ENCODE results near the gene SYNE1. TPM values are rescaled to one million over a fixed set of nuclear protein-coding genes. Genes with fewer than 3 reads are reported as not detected.

Gene SYNE1
- total RNA-seq, 1 experiment from 2014 or later, result 23.0 TPM

- no peaks in the 10 kb centered on the region for H3K27me3 Mint-ChIP-seq (ENCODE audit: insufficient read depth, unreplicated experiment)
- CTCF ChIA-PET, result no interaction called here
- H3K9me3 Mint-ChIP-seq (ENCODE audit: unreplicated experiment), result no peaks in the 10 kb centered on the region
- H3K4me3 Mint-ChIP-seq (ENCODE audit: unreplicated experiment), result no peak overlapping the region
- peaks cover 6% of the 10 kb centered on the region; the same call in 1 of the 2 replicates for H3K4me1 ChIP-seq
- H3K36me3 ChIP-seq (ENCODE audit: control insufficient read depth, insufficient read depth, low read length), result no peaks in the 10 kb centered on the region; the same call in 1 of the 2 replicates
- H3K4me1 Mint-ChIP-seq (ENCODE audit: low read depth, unreplicated experiment), result no peaks in the 10 kb centered on the region
- no peak overlapping the region for H3K4me3 ChIP-seq (ENCODE audit: low read depth, low read length)
- H3K27ac Mint-ChIP-seq (ENCODE audit: unreplicated experiment), result no peak overlapping the region
- BruUV-seq (replicated peaks), result no TSS peak
- TF ChIP-seq, protein P1, sequence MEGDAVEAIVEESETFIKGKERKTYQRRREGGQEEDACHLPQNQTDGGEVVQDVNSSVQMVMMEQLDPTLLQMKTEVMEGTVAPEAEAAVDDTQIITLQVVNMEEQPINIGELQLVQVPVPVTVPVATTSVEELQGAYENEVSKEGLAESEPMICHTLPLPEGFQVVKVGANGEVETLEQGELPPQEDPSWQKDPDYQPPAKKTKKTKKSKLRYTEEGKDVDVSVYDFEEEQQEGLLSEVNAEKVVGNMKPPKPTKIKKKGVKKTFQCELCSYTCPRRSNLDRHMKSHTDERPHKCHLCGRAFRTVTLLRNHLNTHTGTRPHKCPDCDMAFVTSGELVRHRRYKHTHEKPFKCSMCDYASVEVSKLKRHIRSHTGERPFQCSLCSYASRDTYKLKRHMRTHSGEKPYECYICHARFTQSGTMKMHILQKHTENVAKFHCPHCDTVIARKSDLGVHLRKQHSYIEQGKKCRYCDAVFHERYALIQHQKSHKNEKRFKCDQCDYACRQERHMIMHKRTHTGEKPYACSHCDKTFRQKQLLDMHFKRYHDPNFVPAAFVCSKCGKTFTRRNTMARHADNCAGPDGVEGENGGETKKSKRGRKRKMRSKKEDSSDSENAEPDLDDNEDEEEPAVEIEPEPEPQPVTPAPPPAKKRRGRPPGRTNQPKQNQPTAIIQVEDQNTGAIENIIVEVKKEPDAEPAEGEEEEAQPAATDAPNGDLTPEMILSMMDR (IDR thresholded peaks at IDR 0.05; ENCODE audit: insufficient read depth in 1 of 2, low read depth in 1 of 2, low read length in 1 of 2, severe bottlenecking in 1 of 2, unreplicated experiment in 1 of 2), result no peak
- no peak for DNase-seq
- no peaks in the 10 kb centered on the region for H3K27me3 ChIP-seq (replicated peaks; ENCODE audit: control insufficient read depth, insufficient read depth, low read length)
- POLR2A ChIA-PET, result interaction anchor here (1.1 kb wide), 1 partner anchor 851 kb away, joined by 8 read pairs; no protein-coding TSS in a partner anchor
- intact Hi-C loops (cut with micrococcal nuclease; ENCODE audit: unreplicated experiment), result no loop called here
- H3K36me3 Mint-ChIP-seq (ENCODE audit: insufficient read depth, unreplicated experiment), result no peaks in the 10 kb centered on the region
- no peaks in the 10 kb centered on the region for H3K9me3 ChIP-seq
Observed at GRCh38 chr6:152241013-152241766, 396.0 kb downstream of the SYNE1 start.

DNA sequence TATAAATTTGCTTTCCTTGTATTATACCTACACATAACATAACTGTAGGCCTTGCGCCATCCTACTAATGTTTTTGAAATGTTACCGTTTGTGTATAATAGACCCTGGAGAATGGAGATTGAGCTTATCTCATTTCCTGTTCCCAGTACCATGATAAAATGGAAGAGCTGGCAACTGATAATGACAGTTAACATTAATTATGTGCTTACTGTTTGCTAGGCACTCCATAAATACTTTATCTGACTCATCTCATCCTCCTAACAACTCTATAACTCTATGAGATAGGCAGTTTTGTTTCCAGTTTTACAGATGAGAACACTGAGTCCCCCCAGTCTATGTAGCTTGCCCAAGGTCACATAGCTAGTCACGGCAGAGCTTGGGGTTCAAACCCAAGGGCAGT, 396.7 kb downstream of the SYNE1 start:
- Histone ChIP-seq H3K27me3 (replicated peaks; ENCODE audit: control insufficient read depth, insufficient read depth, low read length) (no peaks in the 10 kb centered on the region), H3K36me3 (ENCODE audit: control insufficient read depth, insufficient read depth, low read length) (no peaks in the 10 kb centered on the region; the same call in 1 of the 2 replicates), H3K4me3 (ENCODE audit: low read depth, low read length) (no peak overlapping the region), H3K9me3 (no peaks in the 10 kb centered on the region), H3K4me1 (peaks cover 6% of the 10 kb centered on the region; the same call in 1 of the 2 replicates)
- no peak for DNase-seq
- POLR2A ChIA-PET, result no interaction called here
- Mint-ChIP-seq H3K27ac (ENCODE audit: unreplicated experiment) (no peak overlapping the region), H3K36me3 (ENCODE audit: insufficient read depth, unreplicated experiment) (no peaks in the 10 kb centered on the region), H3K9me3 (ENCODE audit: unreplicated experiment) (no peaks in the 10 kb centered on the region), H3K4me1 (ENCODE audit: low read depth, unreplicated experiment) (no peaks in the 10 kb centered on the region), H3K27me3 (ENCODE audit: insufficient read depth, unreplicated experiment) (no peaks in the 10 kb centered on the region), H3K4me3 (ENCODE audit: unreplicated experiment) (no peak overlapping the region)
- BruUV-seq (replicated peaks), result no TSS peak
- CTCF ChIA-PET, result no interaction called here
- TF ChIP-seq, protein P1 (IDR thresholded peaks at IDR 0.05; ENCODE audit: insufficient read depth in 1 of 2, low read depth in 1 of 2, low read length in 1 of 2, severe bottlenecking in 1 of 2, unreplicated experiment in 1 of 2), result no peak
- intact Hi-C loops (cut with micrococcal nuclease; ENCODE audit: unreplicated experiment), result no loop called here

DNA sequence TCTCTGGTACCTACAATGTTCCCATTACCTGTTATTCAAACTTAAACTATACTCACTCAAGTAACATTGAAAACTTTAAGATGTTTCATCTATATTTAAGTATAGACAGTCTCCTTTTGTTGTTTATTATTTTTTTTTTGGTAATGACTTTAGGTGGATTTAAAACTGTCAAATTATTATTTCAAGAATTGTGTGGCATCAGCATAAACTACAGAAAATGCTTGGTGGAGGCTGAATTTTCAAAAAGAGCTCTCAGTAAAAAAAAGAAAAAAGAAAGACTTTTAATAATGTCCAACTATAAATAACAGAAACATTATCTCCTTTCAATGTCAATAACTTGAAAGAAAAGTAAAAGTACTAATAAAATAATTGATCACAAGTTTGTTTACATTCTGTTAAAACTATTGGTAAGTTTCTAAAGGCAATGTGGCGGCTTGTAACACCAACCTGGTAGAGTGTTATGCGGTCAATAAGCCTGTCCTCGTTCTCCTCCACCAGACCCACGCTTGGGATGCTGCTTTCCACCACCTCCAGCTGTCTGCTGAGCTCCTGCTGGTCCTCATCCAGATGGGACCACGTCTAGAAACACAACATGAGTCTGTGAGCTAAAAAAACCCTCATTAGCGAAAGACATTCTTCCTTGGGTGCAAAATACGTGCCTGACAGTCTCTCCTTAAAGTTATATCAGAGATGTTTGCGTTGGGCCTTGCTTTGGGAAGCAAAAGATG, 400.6 kb downstream of the SYNE1 start:
- BruUV-seq (replicated peaks), result no TSS peak
- Mint-ChIP-seq H3K27ac (ENCODE audit: unreplicated experiment) (no peak overlapping the region), H3K4me1 (ENCODE audit: low read depth, unreplicated experiment) (no peaks in the 10 kb centered on the region), H3K4me3 (ENCODE audit: unreplicated experiment) (no peak overlapping the region), H3K9me3 (ENCODE audit: unreplicated experiment) (no peaks in the 10 kb centered on the region), H3K27me3 (ENCODE audit: insufficient read depth, unreplicated experiment) (no peaks in the 10 kb centered on the region), H3K36me3 (ENCODE audit: insufficient read depth, unreplicated experiment) (no peaks in the 10 kb centered on the region)
- Histone ChIP-seq H3K27me3 (replicated peaks; ENCODE audit: control insufficient read depth, insufficient read depth, low read length) (no peaks in the 10 kb centered on the region), H3K4me1 (peaks cover 17% of the 10 kb centered on the region), H3K36me3 (ENCODE audit: control insufficient read depth, insufficient read depth, low read length) (no peaks in the 10 kb centered on the region), H3K9me3 (no peaks in the 10 kb centered on the region), H3K4me3 (ENCODE audit: low read depth, low read length) (no peak overlapping the region)
- DNase-seq, result no peak
- intact Hi-C loops (cut with micrococcal nuclease; ENCODE audit: unreplicated experiment), result no loop called here
- TF ChIP-seq, protein P1 (IDR thresholded peaks at IDR 0.05; ENCODE audit: insufficient read depth in 1 of 2, low read depth in 1 of 2, low read length in 1 of 2, severe bottlenecking in 1 of 2, unreplicated experiment in 1 of 2), result no peak
- POLR2A ChIA-PET, result no interaction called here
- CTCF ChIA-PET, result no interaction called here

Data from Caco-2 (cell line).